HK-2 (cell line): ENCODE results near the gene GJA3.
A peak's percentile ranks its signal among the peaks of the same experiment; 100 is the strongest.

Source experiments
- DNase-seq: peaks from one replicate; pipeline ENCODE4 v3.0.0-alpha.2; 2018; ENCODE audit not compliant: unreplicated experiment

Gene GJA3

GRCh38 chr13:20128459-20128931, 32.4 kb downstream of the GJA3 start:
- DNase-seq: peak; percentile 14

- peak; percentile 70 for DNase-seq
These were observed 33.0 kb downstream of the GJA3 start for GRCh38 chr13:20127562-20128458.

- no peak for DNase-seq
These were observed 33.6 kb downstream of the GJA3 start for GRCh38 chr13:20127262-20127561.

- no peak for DNase-seq
These were observed 34.2 kb downstream of the GJA3 start for GRCh38 chr13:20126541-20127261.

GRCh38 chr13:20125783-20126165, 35.1 kb downstream of the GJA3 start:
- no peak for DNase-seq

GRCh38 chr13:20125129-20125782, 35.6 kb downstream of the GJA3 start:
- no peak for DNase-seq

- DNase-seq: no peak
These were observed 36.5 kb downstream of the GJA3 start for GRCh38 chr13:20124303-20124702.

GRCh38 chr13:20121159-20121525, 39.7 kb downstream of the GJA3 start:
- no peak for DNase-seq

- DNase-seq: no peak
These were observed 40.9 kb downstream of the GJA3 start for GRCh38 chr13:20119960-20120359.

- DNase-seq: no peak
These were observed 42.3 kb downstream of the GJA3 start for GRCh38 chr13:20118268-20119140.

- DNase-seq: no peak
These were observed 44.6 kb downstream of the GJA3 start for GRCh38 chr13:20116213-20116612.

GRCh38 chr13:20114066-20114610, 46.7 kb downstream of the GJA3 start:
- DNase-seq: no peak

- DNase-seq: no peak
These were observed 51.8 kb downstream of the GJA3 start for GRCh38 chr13:20109037-20109436.

GRCh38 chr13:20106742-20107141, 54.1 kb downstream of the GJA3 start:
- DNase-seq: no peak

GRCh38 chr13:20105161-20105689, 55.6 kb downstream of the GJA3 start:
- DNase-seq: no peak

- DNase-seq: no peak
These were observed 58.2 kb downstream of the GJA3 start for GRCh38 chr13:20102525-20103180.

- DNase-seq: no peak
These were observed 59.2 kb downstream of the GJA3 start for GRCh38 chr13:20101467-20102316.

- DNase-seq: no peak
These were observed 61.5 kb downstream of the GJA3 start for GRCh38 chr13:20099319-20099718.

- DNase-seq: no peak
These were observed 66.9 kb downstream of the GJA3 start for GRCh38 chr13:20093951-20094350.

- no peak for DNase-seq
These were observed 70.5 kb downstream of the GJA3 start for GRCh38 chr13:20090349-20090748.
